GM12801 (cell line): ENCODE results near the gene HES5.

Experiments used
- TF ChIP-seq, protein P1 (sequence below): IDR thresholded peaks from one replicate; pipeline ENCODE4 v1.5.1; 2011; ENCODE audit warnings: control low read depth; ENCODE audit not compliant: insufficient read length; ENCODE audit errors: extremely low read depth

HES5 gene

DNA sequence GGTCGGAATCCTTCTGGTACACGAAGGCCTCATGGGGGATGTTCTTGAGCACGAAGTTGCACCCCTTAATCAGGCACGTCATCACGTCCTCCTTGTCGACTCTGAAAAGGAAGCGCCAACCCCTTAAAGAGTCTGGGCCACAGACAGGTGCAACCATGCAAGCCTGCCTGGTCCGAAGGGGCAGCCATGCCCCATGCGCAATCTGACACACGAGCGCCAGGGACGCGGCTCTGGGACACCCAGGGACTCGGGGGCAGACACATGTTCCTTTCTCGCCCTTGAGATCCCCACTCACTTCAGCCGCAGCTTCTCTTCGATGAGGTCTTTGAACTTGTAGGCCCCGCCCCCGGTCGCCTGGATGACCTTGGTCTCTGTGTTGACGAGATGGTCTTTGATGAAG lies 9.3 kb downstream of the HES5 start:
- TF ChIP-seq, protein P1, sequence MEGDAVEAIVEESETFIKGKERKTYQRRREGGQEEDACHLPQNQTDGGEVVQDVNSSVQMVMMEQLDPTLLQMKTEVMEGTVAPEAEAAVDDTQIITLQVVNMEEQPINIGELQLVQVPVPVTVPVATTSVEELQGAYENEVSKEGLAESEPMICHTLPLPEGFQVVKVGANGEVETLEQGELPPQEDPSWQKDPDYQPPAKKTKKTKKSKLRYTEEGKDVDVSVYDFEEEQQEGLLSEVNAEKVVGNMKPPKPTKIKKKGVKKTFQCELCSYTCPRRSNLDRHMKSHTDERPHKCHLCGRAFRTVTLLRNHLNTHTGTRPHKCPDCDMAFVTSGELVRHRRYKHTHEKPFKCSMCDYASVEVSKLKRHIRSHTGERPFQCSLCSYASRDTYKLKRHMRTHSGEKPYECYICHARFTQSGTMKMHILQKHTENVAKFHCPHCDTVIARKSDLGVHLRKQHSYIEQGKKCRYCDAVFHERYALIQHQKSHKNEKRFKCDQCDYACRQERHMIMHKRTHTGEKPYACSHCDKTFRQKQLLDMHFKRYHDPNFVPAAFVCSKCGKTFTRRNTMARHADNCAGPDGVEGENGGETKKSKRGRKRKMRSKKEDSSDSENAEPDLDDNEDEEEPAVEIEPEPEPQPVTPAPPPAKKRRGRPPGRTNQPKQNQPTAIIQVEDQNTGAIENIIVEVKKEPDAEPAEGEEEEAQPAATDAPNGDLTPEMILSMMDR: no peak

DNA sequence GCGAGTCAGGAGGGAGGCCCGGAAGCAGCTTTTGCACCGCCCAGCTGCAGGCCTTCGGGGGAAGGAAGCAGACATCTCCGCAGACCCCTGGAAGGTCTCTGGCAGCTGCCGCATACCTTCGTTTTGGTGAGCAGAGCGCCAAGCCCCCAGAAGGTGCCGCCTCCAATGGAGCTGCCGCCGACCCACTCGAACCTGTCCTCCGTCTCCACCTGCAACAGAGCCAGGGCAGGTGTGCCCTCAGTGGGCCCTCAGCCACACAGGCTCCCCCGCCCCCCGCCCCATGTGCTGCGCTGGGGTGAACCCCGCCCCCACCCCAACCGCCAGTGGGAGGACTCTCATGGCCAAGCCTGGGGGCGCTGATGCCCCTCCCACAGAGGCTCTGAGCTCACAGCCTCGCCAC lies 9.9 kb downstream of the HES5 start:
- TF ChIP-seq, protein P1: no peak

DNA sequence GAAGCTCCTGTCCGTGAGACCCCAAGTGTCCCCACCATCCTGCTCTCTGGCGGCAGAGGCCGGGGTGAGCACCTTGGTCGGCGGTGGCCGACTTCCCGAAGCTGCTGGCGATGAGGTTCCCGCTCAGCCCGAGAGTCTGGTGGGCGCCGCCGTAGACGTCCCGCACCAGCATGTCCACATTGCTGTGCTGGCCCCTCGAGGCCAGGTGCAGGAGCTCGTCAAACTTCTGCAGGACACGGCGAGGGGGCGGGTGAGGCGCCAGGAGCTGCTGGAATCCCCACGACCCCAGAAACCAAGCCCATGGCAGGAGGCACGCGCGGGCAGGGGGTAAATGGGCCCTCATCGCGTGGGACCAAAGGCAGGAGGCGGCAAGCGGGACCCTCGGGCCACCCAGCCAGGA lies 10.3 kb downstream of the HES5 start:
- TF ChIP-seq, protein P1: no peak

DNA sequence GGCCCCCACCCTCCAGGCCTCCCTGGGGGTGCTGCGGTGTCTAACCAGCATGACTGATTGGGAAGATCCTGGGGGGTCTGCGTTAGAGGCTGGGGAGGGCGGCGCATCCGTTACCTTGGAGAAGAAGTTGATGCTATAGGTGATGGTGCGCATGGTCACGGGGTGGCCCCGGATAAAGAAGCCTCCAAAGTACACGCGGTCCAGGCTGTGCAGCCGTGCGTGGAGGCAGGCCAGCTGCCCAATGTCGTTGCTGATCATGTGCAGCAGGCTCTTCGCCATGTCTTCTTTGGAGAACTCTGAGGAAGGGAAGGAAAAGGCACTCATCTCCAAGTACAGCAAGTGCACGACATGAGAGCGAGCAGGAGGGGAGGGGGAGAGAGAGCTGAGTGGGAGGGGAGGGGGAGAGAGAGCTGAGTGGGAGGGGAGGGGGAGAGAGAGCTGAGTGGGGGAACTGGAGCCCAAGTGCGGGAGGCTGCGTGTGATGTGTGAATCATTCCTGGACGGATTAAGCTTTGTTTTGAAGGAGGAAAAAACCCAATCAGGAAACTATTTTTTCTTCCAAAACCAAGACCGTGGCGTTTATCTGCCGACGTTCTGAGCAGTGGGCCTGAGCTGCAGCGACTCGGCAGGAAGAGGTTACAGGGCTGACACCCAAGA lies 10.9 kb downstream of the HES5 start:
- TF ChIP-seq, protein P1: no peak

DNA sequence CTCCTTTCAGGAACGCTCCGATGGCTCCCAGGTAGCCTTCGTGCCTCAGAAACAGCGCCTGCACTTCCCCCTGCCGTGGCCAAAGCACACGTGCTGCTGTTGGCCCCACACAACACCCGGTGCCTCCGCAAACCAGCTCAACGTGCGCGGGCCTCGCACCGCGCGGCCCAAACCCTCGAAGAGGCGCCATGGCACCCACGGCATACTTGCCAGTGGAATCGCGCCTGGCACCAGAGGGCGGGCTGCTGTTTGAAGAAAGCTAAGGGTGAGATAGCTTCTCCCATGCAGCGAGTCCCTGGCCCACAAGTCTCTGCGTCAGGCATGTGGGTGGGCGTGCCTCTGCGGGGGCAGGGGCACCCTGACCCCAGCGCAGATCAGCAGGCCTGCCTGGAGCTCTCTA lies 11.5 kb downstream of the HES5 start:
- TF ChIP-seq, protein P1: no peak

DNA sequence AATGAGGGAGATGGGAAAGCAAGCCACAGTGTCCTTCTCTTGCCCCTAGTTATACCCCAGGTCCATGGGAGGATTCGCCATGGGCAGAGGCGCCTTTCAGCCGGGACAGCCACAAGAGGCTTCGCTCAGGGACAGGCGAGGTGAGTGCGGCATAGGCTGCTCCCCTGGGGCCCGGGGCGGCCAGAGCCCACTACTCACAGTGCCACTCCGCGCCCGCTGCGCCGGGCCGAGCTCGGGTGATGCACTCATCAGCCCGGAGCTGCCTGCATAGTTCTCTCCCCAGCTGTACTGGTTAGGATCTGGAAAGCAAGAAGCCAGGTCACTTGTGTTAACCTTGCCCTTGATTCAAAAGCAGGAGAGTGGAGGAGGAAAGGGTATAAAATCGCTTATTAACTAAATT lies 12.1 kb downstream of the HES5 start:
- TF ChIP-seq, protein P1: no peak

DNA sequence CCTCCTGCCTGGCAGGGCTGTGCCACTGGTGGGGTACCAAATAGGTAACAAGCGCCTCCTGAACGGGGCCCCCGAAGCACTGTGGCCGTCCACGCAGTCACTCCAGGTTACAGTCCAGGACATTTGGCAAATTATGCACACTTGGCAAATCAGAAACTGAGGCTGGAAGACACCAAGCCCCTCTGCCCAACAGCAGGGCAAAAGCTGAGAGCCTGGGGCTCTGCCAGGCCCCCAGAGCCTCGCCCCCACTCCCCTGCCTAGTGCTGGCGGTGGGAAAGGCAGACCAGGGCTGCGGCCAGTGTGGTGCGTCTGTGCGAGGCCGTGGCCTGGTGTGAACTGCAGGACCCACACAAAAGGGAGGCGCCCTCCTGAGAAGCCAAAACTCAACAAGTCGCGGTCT lies 13.1 kb downstream of the HES5 start:
- TF ChIP-seq, protein P1: no peak
